SJSA1 (cell line): ENCODE data around the gene FAP. TPM values are rescaled to one million over a fixed set of nuclear protein-coding genes. Genes with fewer than 3 reads are reported as not detected.

ENCODE experiments used
- DNase-seq, 2 experiments: peaks; one replicate each; pipeline ENCODE4 v3.0.0-alpha.2; 2015 to 2020; ENCODE audit warnings: low spot score in 2 of 2, low read depth in 1 of 2
- H3K27ac ChIP-seq: fragments of 250-450 bp; sonication (Bioruptor Pico); 2 replicates; pipeline ENCODE4 v1.5.1; 2020; ENCODE audit warnings: mild to moderate bottlenecking, moderate library complexity
- H3K27me3 ChIP-seq: fragments of 250-450 bp; sonication (Bioruptor Pico); replicated peaks from 2 replicates; pipeline ENCODE4 v1.5.1; 2020; ENCODE audit warnings: mild to moderate bottlenecking, moderate library complexity
- H3K36me3 ChIP-seq: fragments of 250-450 bp; sonication (Bioruptor Pico); 2 replicates; pipeline ENCODE4 v1.5.1; 2020; ENCODE audit warnings: mild to moderate bottlenecking
- H3K4me1 ChIP-seq: fragments of 250-450 bp; sonication (Bioruptor Pico); replicated peaks from 2 replicates; pipeline ENCODE4 v1.6.1; 2021; ENCODE audit warnings: mild to moderate bottlenecking
- H3K4me3 ChIP-seq: fragments of 250-450 bp; sonication (Bioruptor Pico); 2 replicates; pipeline ENCODE4 v1.5.1; 2020; ENCODE audit warnings: mild to moderate bottlenecking
- H3K9me3 ChIP-seq: fragments of 250-450 bp; sonication (Bioruptor Pico); replicated peaks from 2 replicates; pipeline ENCODE4 v1.5.1; 2020; ENCODE audit warnings: mild to moderate bottlenecking
- total RNA-seq: library from RNA; depleted of rRNA; stranded (reverse); fragments of >200 nt; shearing (Covaris generic); gene quantifications from 2 replicates; pipeline ENCODE4 v1.2.3, GENCODE V29; 2014

FAP gene
- total RNA-seq, 1 experiment from 2014 or later = 35.6 TPM

- Histone ChIP-seq H3K27ac (no peak overlapping the region), H3K9me3 (no peaks in the 10 kb centered on the region), H3K4me1 (peaks cover 6% of the 10 kb centered on the region; the same call in 1 of the 2 replicates), H3K27me3 (no peaks in the 10 kb centered on the region), H3K36me3 (no peaks in the 10 kb centered on the region; the same call in 1 of the 2 replicates), H3K4me3 (no peak overlapping the region)
- DNase-seq = no peak
Measured at GRCh38 chr2:162254236-162254871, 11.1 kb upstream of the FAP start.

DNA sequence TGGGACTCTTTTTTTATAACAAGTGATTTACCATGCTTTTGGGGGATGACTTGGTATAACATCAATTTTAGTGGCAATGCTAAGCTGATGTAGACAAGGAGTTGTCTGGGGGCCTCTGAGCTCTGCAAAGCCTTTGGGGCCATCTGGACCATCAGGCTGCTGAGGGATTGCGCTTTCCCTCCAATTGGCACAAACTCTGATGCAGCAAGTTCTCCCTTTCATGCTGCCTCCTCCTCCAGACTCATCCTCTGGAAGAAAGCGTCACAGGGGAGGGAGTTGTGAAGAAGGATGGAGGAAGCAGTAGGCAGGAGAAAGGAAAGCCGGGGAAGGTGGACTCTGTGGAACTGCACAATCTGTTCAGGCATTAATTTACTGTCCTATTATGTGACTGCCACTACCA lies 10.2 kb upstream of the FAP start:
- Histone ChIP-seq H3K9me3 (no peaks in the 10 kb centered on the region), H3K36me3 (no peaks in the 10 kb centered on the region; the same call in 1 of the 2 replicates)
- DNase-seq = no peak

DNA sequence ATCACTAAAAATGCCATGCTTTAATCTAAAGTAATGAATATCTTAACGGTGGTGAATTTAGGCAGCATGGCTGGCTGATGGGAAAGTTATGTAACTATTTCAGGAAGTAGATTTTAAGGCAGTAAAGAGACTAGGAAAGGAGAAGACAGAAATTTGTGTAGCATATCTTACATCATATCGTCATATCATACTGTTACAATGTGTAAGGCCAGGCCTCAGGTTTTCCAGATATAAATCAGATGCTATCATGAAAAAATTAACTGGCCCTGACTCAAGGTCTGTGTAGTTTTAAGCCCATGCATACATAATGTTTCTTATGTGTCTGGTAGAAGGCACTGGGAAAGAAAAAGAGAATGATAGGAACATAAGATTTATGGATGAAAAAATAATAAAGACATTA lies 8.9 kb upstream of the FAP start:
- Histone ChIP-seq H3K36me3 (no peaks in the 10 kb centered on the region; the same call in 1 of the 2 replicates), H3K27me3 (no peaks in the 10 kb centered on the region), H3K4me3 (no peak overlapping the region), H3K27ac (no peak overlapping the region), H3K4me1 (no peaks in the 10 kb centered on the region), H3K9me3 (no peaks in the 10 kb centered on the region)
- no peak for DNase-seq

More for the DNA sequence above, 10.2 kb upstream of the FAP start:
- Histone ChIP-seq H3K27ac (no peak overlapping the region), H3K27me3 (no peaks in the 10 kb centered on the region), H3K4me3 (no peak overlapping the region), H3K4me1 (peaks cover 5% of the 10 kb centered on the region; the same call in 1 of the 2 replicates)

- H3K4me1 ChIP-seq = peaks cover 38% of the 10 kb centered on the region
- peak in 1 of 2 experiments; percentile 55 for DNase-seq
- peak overlapping the region; percentile 82 for H3K27ac ChIP-seq
- H3K4me3 ChIP-seq = no peak overlapping the region
- no peaks in the 10 kb centered on the region for H3K36me3 ChIP-seq
- H3K27me3 ChIP-seq = no peaks in the 10 kb centered on the region
- no peaks in the 10 kb centered on the region for H3K9me3 ChIP-seq
Measured at GRCh38 chr2:162245781-162246180, 2.5 kb upstream of the FAP start.

DNA sequence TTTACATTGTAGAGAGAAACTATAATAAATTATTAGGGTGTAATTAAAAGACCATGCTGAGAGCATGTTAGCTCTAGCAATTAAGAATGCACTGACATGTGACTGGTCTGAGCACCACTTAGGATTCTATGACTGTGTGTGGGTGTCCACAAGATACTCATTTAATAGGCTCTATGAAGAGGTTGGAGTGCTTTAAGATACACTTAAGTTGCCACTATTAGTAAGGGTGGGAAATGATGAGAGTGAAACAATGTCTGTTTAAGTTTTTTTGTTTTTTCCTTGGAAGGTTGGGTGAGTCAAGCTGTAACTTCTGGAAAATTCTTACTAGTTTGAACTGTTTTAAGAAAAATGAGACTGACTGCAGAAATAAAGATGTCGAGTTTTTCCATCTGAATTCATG lies 1.8 kb upstream of the FAP start:
- H3K4me3 ChIP-seq = no peak overlapping the region
- H3K36me3 ChIP-seq = peaks cover 2% of the 10 kb centered on the region; the same call in 1 of the 2 replicates
- no peak for DNase-seq

DNA sequence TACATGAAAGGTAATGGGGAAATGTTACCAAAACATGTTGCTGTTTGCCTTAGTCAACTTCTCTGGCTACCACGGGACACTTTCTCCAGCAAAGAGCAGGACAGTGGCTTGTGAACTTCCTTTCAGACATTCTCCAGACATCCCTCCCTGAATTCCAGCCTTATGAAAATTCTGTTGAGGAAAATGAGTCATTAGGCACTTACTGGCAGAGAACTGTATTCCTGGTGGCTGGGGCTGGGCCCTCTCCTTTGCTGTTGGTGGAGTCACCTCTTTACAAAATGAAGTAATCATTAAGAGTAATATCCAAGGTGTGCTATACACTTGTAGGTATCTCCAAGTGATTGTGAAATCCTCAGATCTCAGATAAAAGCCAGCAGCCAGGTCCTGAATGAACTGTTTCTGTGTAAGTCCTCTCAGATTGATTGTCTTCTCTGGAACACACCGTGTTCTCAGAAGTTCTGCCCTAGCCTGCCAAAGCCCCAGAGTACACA lies 1.3 kb upstream of the FAP start:
- Histone ChIP-seq H3K4me1 (peaks cover 38% of the 10 kb centered on the region), H3K4me3 (no peak overlapping the region), H3K9me3 (no peaks in the 10 kb centered on the region), H3K36me3 (peaks cover 2% of the 10 kb centered on the region; the same call in 1 of the 2 replicates), H3K27me3 (no peaks in the 10 kb centered on the region), H3K27ac (peak overlapping the region; percentile 82)
- DNase-seq = peak; percentile 73 to 83

More for the DNA sequence above, 1.8 kb upstream of the FAP start:
- no peaks in the 10 kb centered on the region for H3K9me3 ChIP-seq
- H3K4me1 ChIP-seq = peaks cover 38% of the 10 kb centered on the region
- H3K27me3 ChIP-seq = no peaks in the 10 kb centered on the region
- H3K27ac ChIP-seq = peak overlapping the region; percentile 82

DNA sequence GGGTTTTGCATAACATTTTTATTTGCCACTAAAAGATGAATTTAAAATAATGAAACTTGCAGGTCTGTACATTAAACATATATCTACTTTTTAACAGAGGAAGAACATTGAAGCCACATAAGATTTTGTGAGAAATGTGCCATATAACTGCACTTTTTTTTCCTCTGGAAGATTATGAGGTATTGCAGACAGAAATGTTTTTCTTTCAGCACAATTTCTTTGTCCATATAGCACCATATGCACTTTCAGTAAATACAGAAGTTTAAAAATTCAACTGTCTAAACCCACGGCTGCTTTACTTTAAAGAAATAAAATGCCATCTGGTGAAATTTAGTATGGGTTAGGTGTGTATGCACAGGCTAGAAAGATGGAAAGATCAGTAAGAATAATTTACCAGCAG lies 470 bp upstream of the FAP start:
- no peak overlapping the region; the same call in 1 of the 2 replicates for H3K4me3 ChIP-seq
- H3K9me3 ChIP-seq = no peaks in the 10 kb centered on the region
- H3K27me3 ChIP-seq = no peaks in the 10 kb centered on the region
- H3K27ac ChIP-seq = peak overlapping the region; percentile 82
- peaks cover 2% of the 10 kb centered on the region; the same call in 1 of the 2 replicates for H3K36me3 ChIP-seq
- peaks cover 38% of the 10 kb centered on the region for H3K4me1 ChIP-seq
- no peak for DNase-seq

- no peaks in the 10 kb centered on the region for H3K27me3 ChIP-seq
- peak overlapping the region; percentile 33 for H3K4me3 ChIP-seq
- H3K27ac ChIP-seq = peak overlapping the region; percentile 82
- no peaks in the 10 kb centered on the region for H3K9me3 ChIP-seq
- peaks cover 2% of the 10 kb centered on the region; the same call in 1 of the 2 replicates for H3K36me3 ChIP-seq
- peaks cover 38% of the 10 kb centered on the region for H3K4me1 ChIP-seq
- peak in 1 of 2 experiments; percentile 49 for DNase-seq
Measured at GRCh38 chr2:162242586-162243280, 512 bp downstream of the FAP start.

GRCh38 chr2:162241571-162241970 lies 1.7 kb downstream of the FAP start:
- no peaks in the 10 kb centered on the region for H3K27me3 ChIP-seq
- peak overlapping the region; percentile 15; the same call in 1 of the 2 replicates for H3K27ac ChIP-seq
- H3K4me3 ChIP-seq = no peak overlapping the region
- peaks cover 3% of the 10 kb centered on the region; the same call in 1 of the 2 replicates for H3K36me3 ChIP-seq
- H3K9me3 ChIP-seq = no peaks in the 10 kb centered on the region
- peaks cover 38% of the 10 kb centered on the region for H3K4me1 ChIP-seq
- DNase-seq = no peak

DNA sequence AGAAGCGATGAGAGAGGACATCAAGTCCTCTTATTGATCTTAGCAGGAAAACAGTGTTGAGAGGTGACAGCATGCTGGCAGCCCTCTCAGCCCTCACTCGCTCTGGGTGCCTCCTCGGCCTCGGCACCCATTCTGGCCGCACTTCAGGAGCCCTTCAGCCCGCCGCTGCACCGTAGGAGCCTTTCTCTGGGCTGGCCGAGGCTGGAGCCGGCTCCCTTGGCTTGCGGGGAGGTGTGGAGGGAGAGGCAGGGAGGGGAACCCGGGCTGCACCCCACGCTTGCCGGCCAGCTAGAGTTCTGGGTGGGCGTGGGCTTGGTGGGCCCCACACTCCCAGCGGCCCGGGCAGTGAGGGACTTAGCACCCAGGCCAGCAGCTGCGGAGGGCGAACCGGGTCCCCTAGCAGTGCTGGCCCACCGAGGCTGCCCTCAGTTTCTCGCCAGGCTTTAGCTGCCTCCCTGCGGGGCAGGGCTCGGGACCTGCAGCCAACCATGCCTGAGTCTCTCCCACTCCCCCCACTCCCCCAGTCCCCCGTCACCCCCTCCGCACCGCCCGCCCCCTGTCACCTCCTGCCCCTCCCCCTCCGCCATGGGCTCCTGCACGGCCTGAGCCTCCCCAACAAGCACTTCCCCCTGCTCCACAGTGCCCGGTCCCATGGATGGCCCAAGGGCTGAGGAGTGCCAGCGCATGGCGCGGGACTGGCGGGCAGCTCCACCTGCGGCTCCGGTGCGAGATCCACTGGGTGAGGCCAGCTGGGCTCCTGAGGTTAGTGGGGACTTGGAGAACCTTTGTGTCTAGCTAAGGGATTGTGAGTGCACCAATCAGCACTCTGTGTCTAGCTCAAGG lies 8.4 kb downstream of the FAP start:
- H3K36me3 ChIP-seq = peaks cover 13% of the 10 kb centered on the region
- no peaks in the 10 kb centered on the region for H3K9me3 ChIP-seq
- H3K27me3 ChIP-seq = no peaks in the 10 kb centered on the region
- H3K27ac ChIP-seq = no peak overlapping the region
- H3K4me1 ChIP-seq = peaks cover 16% of the 10 kb centered on the region
- H3K4me3 ChIP-seq = no peak overlapping the region
- no peak for DNase-seq

GRCh38 chr2:162233197-162233596 lies 10.0 kb downstream of the FAP start:
- DNase-seq = peak in 1 of 2 experiments; percentile 43
- Histone ChIP-seq H3K9me3 (no peaks in the 10 kb centered on the region), H3K4me3 (no peak overlapping the region), H3K27ac (peak overlapping the region; percentile 10; the same call in 1 of the 2 replicates), H3K4me1 (peaks cover 16% of the 10 kb centered on the region), H3K36me3 (peaks cover 13% of the 10 kb centered on the region), H3K27me3 (no peaks in the 10 kb centered on the region)

- Histone ChIP-seq H3K27ac (no peak overlapping the region; the same call in 1 of the 2 replicates), H3K36me3 (peaks cover 13% of the 10 kb centered on the region), H3K9me3 (no peaks in the 10 kb centered on the region), H3K4me3 (no peak overlapping the region), H3K27me3 (no peaks in the 10 kb centered on the region), H3K4me1 (peaks cover 16% of the 10 kb centered on the region)
- DNase-seq = peak in 1 of 2 experiments; percentile 21
Measured at GRCh38 chr2:162232671-162233070, 10.6 kb downstream of the FAP start.

DNA sequence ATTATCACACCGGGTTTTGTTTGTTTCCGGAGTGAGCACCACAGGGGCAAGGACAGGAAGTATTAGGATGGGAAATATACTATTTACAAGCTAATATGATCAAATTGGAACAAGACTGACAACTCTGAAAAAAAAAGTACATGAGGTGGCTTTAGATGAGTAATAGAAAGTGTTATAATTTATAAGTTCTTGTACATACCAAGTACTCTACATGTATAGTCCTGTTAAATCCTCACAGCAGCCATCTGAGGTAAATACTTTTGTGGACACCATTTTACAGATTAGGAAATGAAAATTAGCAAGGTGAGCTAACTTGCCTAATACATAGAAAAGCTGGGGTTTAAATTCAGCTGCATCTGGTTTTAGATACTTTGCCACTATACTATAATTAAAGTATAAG lies 11.2 kb downstream of the FAP start:
- Histone ChIP-seq H3K27me3 (no peaks in the 10 kb centered on the region), H3K4me3 (no peak overlapping the region), H3K36me3 (peaks cover 13% of the 10 kb centered on the region), H3K9me3 (no peaks in the 10 kb centered on the region), H3K4me1 (peaks cover 16% of the 10 kb centered on the region), H3K27ac (no peak overlapping the region)
- DNase-seq = no peak
